Measurements from ENCODE around the gene DCAF12L1.

DNA sequence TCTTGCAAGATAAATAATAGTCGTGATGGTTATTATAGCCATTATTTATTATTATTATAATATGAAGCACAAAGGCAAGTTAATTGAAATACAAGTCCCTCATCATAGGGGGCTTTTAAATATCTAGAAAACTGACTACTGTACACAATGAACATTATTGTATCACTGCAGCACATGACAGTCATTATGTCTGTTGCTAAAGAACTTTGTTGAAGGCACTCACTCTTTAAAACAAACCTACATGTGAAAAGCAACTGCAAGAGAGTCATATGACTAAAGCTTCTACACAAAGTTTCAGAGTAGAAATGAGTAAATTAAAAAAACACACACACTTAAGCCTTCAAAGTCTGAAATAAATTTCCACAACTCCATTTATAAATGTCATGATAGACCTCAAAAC, 23.3 kb upstream of the DCAF12L1 start:
- TF ChIP-seq GATA3 (IDR thresholded peaks at IDR 0.05; ENCODE audit: low read depth, low read length), result no peak
- no peak for TF ChIP-seq GATA2 (IDR thresholded peaks at IDR 0.05; ENCODE audit: low read depth, low read length)
